ENCODE results near the gene NT5DC3. TPM values are rescaled to one million over a fixed set of nuclear protein-coding genes. Genes with fewer than 3 reads are reported as not detected.

NT5DC3 gene
- total and polyA plus RNA-seq, 2 experiments from 2014 or later = 2.8 to 6.3 TPM

DNA sequence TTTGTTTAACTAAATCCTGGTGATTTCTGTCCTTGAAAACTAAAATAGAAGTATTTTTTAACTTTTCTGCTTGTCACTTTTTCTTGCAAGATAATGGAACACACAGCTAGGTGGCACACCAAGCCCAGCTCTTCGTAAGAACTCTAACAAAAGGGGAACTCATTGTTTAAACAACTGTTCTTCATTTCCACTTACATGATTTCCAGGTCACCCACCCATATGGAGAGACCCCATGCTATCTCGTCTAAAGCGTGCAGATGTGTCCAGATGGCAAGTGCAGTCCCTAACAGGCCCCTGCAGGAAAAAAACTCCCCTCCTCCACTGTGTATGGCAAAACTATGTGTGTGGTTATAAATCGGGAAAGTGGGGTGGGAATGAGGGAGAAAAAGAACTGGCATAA lies 43.3 kb upstream of the NT5DC3 start:
- H3K36me3 ChIP-seq (replicated peaks; ENCODE audit: insufficient read depth, low read depth) = no peaks in the 10 kb centered on the region
- H2AFZ ChIP-seq = no peak overlapping the region
- H3K4me2 ChIP-seq = no peak overlapping the region
- WGBS (ENCODE audit: low lambda C conversion rate, missing lambda C conversion rate) = 56% methylated on average over 4 of the region's 4 CpGs
- no peak overlapping the region for H3K4me3 ChIP-seq
- no peaks in the 10 kb centered on the region for H3K9me2 ChIP-seq (replicated peaks; ENCODE audit: insufficient read depth)
- peak; percentile 40 for DNase-seq (ENCODE audit: low spot score)
- no peak overlapping the region for H3K27ac ChIP-seq
- H3K27me3 ChIP-seq = no peaks in the 10 kb centered on the region
- H3K4me1 ChIP-seq (ENCODE audit: insufficient read depth) = no peaks in the 10 kb centered on the region
- TF ChIP-seq EZH2 (IDR thresholded peaks at IDR 0.05; ENCODE audit: borderline replicate concordance) = no peak
- TF ChIP-seq, protein P1, sequence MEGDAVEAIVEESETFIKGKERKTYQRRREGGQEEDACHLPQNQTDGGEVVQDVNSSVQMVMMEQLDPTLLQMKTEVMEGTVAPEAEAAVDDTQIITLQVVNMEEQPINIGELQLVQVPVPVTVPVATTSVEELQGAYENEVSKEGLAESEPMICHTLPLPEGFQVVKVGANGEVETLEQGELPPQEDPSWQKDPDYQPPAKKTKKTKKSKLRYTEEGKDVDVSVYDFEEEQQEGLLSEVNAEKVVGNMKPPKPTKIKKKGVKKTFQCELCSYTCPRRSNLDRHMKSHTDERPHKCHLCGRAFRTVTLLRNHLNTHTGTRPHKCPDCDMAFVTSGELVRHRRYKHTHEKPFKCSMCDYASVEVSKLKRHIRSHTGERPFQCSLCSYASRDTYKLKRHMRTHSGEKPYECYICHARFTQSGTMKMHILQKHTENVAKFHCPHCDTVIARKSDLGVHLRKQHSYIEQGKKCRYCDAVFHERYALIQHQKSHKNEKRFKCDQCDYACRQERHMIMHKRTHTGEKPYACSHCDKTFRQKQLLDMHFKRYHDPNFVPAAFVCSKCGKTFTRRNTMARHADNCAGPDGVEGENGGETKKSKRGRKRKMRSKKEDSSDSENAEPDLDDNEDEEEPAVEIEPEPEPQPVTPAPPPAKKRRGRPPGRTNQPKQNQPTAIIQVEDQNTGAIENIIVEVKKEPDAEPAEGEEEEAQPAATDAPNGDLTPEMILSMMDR (IDR thresholded peaks at IDR 0.05; ENCODE audit: poor library complexity) = peak; percentile 57
- H3K9me3 ChIP-seq (ENCODE audit: low read depth) = no peaks in the 10 kb centered on the region
- H3K79me2 ChIP-seq = no peaks in the 10 kb centered on the region
- no peaks in the 10 kb centered on the region for H4K20me1 ChIP-seq (ENCODE audit: insufficient read depth, poor library complexity, severe bottlenecking)

- Histone ChIP-seq H3K27ac (no peak overlapping the region), H3K79me2 (no peaks in the 10 kb centered on the region), H3K4me1 (ENCODE audit: insufficient read depth) (no peaks in the 10 kb centered on the region), H3K4me3 (no peak overlapping the region), H3K27me3 (no peaks in the 10 kb centered on the region), H2AFZ (no peak overlapping the region), H3K9me3 (ENCODE audit: low read depth) (no peaks in the 10 kb centered on the region), H4K20me1 (ENCODE audit: insufficient read depth, poor library complexity, severe bottlenecking) (no peaks in the 10 kb centered on the region), H3K4me2 (no peak overlapping the region), H3K36me3 (replicated peaks; ENCODE audit: insufficient read depth, low read depth) (no peaks in the 10 kb centered on the region), H3K9me2 (replicated peaks; ENCODE audit: insufficient read depth) (no peaks in the 10 kb centered on the region)
- WGBS (ENCODE audit: low lambda C conversion rate, missing lambda C conversion rate) = 92% methylated on average over 2 of the region's 2 CpGs
- no peak for DNase-seq (ENCODE audit: low spot score)
- TF ChIP-seq, protein P1 (IDR thresholded peaks at IDR 0.05; ENCODE audit: poor library complexity) = no peak
- TF ChIP-seq EZH2 (IDR thresholded peaks at IDR 0.05; ENCODE audit: borderline replicate concordance) (no peak), EZH2phosphoT487 (IDR thresholded peaks at IDR 0.05; ENCODE audit: low read depth, severe bottlenecking, unreplicated experiment) (no peak)
These were observed 42.9 kb upstream of the NT5DC3 start for GRCh38 chr12:103883908-103884307.

DNA sequence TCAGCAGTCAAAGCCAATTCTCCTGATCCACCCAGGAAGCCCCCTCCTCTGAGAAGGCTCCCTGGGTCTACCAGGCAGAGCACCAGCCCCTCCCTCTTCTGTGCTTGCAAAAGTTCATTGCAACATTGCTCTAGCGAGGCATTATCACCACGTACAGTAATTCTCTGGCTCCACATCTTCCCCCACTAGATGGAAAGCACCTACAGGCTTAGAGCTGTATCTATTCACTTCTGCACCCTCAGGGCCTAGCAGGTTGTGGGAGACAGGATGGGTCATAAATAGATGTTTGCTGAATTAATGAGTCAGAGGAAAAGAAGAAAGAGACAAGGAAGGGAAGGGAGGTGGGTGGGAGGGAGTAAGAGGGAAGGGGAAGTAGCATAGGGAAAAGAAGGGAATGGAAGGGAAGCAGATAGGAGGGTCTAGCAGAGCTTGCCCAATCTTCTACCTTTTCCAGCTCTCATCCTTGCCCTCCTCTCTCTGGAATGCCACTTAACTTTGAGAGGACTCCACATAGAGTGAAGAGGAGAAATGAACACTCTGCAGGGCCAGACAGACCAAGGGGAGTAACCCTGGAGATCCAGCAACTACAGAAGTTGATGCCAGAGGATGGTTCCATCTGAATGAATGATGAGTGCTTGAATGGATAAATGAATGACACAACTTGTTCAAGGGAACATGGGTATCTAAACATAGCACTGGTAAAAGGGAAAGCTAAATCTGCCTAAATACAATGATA lies 42.0 kb upstream of the NT5DC3 start:
- no peak for DNase-seq (ENCODE audit: low spot score)
- no peaks in the 10 kb centered on the region for H3K9me2 ChIP-seq (replicated peaks; ENCODE audit: insufficient read depth)
- no peak overlapping the region for H2AFZ ChIP-seq
- H3K4me2 ChIP-seq = no peak overlapping the region
- H4K20me1 ChIP-seq (ENCODE audit: insufficient read depth, poor library complexity, severe bottlenecking) = no peaks in the 10 kb centered on the region
- no peaks in the 10 kb centered on the region for H3K9me3 ChIP-seq (ENCODE audit: low read depth)
- TF ChIP-seq EZH2 (IDR thresholded peaks at IDR 0.05; ENCODE audit: borderline replicate concordance) (no peak), EZH2phosphoT487 (IDR thresholded peaks at IDR 0.05; ENCODE audit: low read depth, severe bottlenecking, unreplicated experiment) (no peak)
- TF ChIP-seq, protein P1 (IDR thresholded peaks at IDR 0.05; ENCODE audit: poor library complexity) = no peak
- H3K27me3 ChIP-seq = no peaks in the 10 kb centered on the region
- 58% methylated on average over 2 of the region's 2 CpGs for WGBS (ENCODE audit: low lambda C conversion rate, missing lambda C conversion rate)
- H3K27ac ChIP-seq = no peak overlapping the region
- no peaks in the 10 kb centered on the region for H3K4me1 ChIP-seq (ENCODE audit: insufficient read depth)
- no peak overlapping the region for H3K4me3 ChIP-seq
- H3K36me3 ChIP-seq (replicated peaks; ENCODE audit: insufficient read depth, low read depth) = no peaks in the 10 kb centered on the region
- H3K79me2 ChIP-seq = no peaks in the 10 kb centered on the region

Measured in hepatocyte (in vitro differentiated cells).